ENCODE results near the gene COPS7A.

COPS7A gene

DNA sequence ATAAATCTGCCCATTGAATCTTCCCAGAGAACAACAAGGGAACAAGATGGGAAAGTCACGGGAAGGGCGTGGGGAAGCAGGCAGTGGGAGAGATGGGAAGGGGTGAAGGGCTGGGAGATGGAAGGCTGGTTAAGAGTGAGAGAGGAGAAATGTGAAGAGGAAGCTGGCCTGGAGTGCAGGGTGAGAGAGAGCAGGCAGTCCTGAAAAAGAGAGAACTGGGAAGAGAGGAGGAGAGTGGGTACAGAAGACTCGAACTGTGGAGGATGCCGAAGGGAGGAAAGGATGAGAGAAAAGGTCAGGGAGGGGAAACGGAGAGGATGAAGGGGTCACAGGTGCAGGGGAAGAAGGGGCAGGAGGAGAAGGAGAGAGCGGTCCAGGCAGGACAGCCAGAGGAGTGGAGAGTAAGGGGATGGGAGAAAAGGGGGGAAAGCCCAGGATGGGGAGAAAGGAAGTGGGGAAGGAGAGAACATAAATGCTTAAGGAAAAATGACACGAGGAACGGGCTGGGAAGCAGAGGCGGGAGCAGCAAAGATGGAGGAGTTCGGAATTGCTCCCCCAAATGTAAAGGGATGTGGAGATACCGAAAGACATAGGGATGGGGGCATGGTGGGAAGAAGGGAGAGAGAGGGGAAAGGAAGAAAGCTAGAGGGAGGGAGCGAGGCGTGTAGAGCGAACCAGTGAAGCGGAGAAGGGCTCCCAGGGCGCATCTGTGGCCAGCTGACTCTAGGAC, 24.4 kb upstream of the COPS7A start:
- Histone ChIP-seq H3K9me3 (ENCODE audit: control insufficient read depth, insufficient read depth, low read depth, low read length) (no peaks in the 10 kb centered on the region), H3K27ac (ENCODE audit: extremely low read depth, low read depth, low read length) (no peak overlapping the region), H3K36me3 (ENCODE audit: control insufficient read depth in 2 of 2, insufficient read depth in 1 of 2, low read length in 2 of 2) (peaks cover 0 to 11% of the 10 kb centered on the region in 2 experiments; a peak in 1 of 3 replicates), H3K4me1 (ENCODE audit: control insufficient read depth, insufficient read depth, low read length) (no peaks in the 10 kb centered on the region), H3K4me3 (ENCODE audit: low read depth, low read length) (peak overlapping the region; percentile 55)
- ChIA-PET CTCF (interaction anchor here (0.9 to 1.5 kb wide), 5 partner anchors 81 to 137 kb away, joined by 3 to 9 read pairs (median 4); no protein-coding TSS in a partner anchor), POLR2A (interaction anchor here (0.7 to 2.5 kb wide), 4 partner anchors 10 to 165 kb away, joined by 4 to 16 read pairs (median 4); partner anchors contain the start of genes COPS7A, GAPDH and ZNF384)
- TF ChIP-seq ZNF366 (tag by site-specific recombination; conservative IDR thresholded peaks at IDR 0.05) (peak; percentile 99), ZFP3 (tag by site-specific recombination; IDR thresholded peaks at IDR 0.05; ENCODE audit: low read depth) (no peak), ZNF292 (tag by site-specific recombination; IDR thresholded peaks at IDR 0.05; ENCODE audit: borderline replicate concordance, low read depth) (no peak), OVOL3 (tag by site-specific recombination; IDR thresholded peaks at IDR 0.05) (no peak), ZBTB17 (tag by site-specific recombination; IDR thresholded peaks at IDR 0.05) (peak; percentile 66), ZNF324 (tag by site-specific recombination; IDR thresholded peaks at IDR 0.05) (no peak), KLF1 (tag by site-specific recombination; IDR thresholded peaks at IDR 0.05) (no peak), ZNF843 (tag by site-specific recombination; IDR thresholded peaks at IDR 0.05) (no peak), ZNF311 (tag by site-specific recombination; IDR thresholded peaks at IDR 0.05; ENCODE audit: borderline replicate concordance) (no peak), ZBTB6 (tag by site-specific recombination; IDR thresholded peaks at IDR 0.05) (no peak), GLIS1 (tag by site-specific recombination; IDR thresholded peaks at IDR 0.05) (0 out of 2 replicates have a peak, but pooled peaks have one; percentile 9), ZNF416 (tag by site-specific recombination; IDR thresholded peaks at IDR 0.05) (no peak), ZNF423 (tag by site-specific recombination; IDR thresholded peaks at IDR 0.05) (no peak), GLI4 (tag by site-specific recombination; IDR thresholded peaks at IDR 0.05) (0 out of 2 replicates have a peak, but pooled peaks have one; percentile 48), ZNF202 (tag by site-specific recombination; IDR thresholded peaks at IDR 0.05; ENCODE audit: borderline replicate concordance) (no peak), ZNF529 (tag by site-specific recombination; IDR thresholded peaks at IDR 0.05; ENCODE audit: insufficient replicate concordance) (no peak), ZBTB21 (tag by site-specific recombination; IDR thresholded peaks at IDR 0.05) (0 out of 2 replicates have a peak, but pooled peaks have one; percentile 25), KLF17 (tag by site-specific recombination; IDR thresholded peaks at IDR 0.05) (no peak), ZNF184 (tag by site-specific recombination; IDR thresholded peaks at IDR 0.05) (no peak), ZNF488 (tag by site-specific recombination; IDR thresholded peaks at IDR 0.05) (no peak), PRDM1 (tag by site-specific recombination; IDR thresholded peaks at IDR 0.05) (peak; percentile 100), MZF1 (tag by site-specific recombination; IDR thresholded peaks at IDR 0.05; ENCODE audit: borderline replicate concordance) (no peak), ZNF341 (tag by site-specific recombination; IDR thresholded peaks at IDR 0.05; ENCODE audit: low read depth) (no peak)
- TF ChIP-seq, protein P1, sequence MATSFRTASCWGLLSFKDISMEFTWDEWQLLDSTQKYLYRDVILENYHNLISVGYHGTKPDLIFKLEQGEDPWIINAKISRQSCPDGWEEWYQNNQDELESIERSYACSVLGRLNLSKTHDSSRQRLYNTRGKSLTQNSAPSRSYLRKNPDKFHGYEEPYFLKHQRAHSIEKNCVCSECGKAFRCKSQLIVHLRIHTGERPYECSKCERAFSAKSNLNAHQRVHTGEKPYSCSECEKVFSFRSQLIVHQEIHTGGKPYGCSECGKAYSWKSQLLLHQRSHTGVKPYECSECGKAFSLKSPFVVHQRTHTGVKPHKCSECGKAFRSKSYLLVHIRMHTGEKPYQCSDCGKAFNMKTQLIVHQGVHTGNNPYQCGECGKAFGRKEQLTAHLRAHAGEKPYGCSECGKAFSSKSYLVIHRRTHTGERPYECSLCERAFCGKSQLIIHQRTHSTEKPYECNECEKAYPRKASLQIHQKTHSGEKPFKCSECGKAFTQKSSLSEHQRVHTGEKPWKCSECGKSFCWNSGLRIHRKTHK (tag by site-specific recombination; IDR thresholded peaks at IDR 0.05) = no peak
- TF ChIP-seq, protein P2, sequence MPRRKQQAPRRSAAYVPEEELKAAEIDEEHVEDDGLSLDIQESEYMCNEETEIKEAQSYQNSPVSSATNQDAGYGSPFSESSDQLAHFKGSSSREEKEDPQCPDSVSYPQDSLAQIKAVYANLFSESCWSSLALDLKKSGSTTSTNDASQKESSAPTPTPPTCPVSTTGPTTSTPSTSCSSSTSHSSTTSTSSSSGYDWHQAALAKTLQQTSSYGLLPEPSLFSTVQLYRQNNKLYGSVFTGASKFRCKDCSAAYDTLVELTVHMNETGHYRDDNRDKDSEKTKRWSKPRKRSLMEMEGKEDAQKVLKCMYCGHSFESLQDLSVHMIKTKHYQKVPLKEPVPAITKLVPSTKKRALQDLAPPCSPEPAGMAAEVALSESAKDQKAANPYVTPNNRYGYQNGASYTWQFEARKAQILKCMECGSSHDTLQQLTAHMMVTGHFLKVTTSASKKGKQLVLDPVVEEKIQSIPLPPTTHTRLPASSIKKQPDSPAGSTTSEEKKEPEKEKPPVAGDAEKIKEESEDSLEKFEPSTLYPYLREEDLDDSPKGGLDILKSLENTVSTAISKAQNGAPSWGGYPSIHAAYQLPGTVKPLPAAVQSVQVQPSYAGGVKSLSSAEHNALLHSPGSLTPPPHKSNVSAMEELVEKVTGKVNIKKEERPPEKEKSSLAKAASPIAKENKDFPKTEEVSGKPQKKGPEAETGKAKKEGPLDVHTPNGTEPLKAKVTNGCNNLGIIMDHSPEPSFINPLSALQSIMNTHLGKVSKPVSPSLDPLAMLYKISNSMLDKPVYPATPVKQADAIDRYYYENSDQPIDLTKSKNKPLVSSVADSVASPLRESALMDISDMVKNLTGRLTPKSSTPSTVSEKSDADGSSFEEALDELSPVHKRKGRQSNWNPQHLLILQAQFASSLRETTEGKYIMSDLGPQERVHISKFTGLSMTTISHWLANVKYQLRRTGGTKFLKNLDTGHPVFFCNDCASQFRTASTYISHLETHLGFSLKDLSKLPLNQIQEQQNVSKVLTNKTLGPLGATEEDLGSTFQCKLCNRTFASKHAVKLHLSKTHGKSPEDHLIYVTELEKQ (tag by site-specific recombination; IDR thresholded peaks at IDR 0.05; ENCODE audit: borderline replicate concordance) = no peak
- TF ChIP-seq, protein P3, sequence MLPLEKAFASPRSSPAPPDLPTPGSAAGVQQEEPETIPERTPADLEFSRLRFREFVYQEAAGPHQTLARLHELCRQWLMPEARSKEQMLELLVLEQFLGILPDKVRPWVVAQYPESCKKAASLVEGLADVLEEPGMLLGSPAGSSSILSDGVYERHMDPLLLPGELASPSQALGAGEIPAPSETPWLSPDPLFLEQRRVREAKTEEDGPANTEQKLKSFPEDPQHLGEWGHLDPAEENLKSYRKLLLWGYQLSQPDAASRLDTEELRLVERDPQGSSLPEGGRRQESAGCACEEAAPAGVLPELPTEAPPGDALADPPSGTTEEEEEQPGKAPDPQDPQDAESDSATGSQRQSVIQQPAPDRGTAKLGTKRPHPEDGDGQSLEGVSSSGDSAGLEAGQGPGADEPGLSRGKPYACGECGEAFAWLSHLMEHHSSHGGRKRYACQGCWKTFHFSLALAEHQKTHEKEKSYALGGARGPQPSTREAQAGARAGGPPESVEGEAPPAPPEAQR (tag by site-specific recombination; IDR thresholded peaks at IDR 0.05) = no peak
